Hepatocyte (in vitro differentiated cells): ENCODE results near the gene FGF21. TPM values are rescaled to one million over a fixed set of nuclear protein-coding genes. Genes with fewer than 3 reads are reported as not detected.

Experiments used
- DNase-seq: peaks from one replicate; pipeline ENCODE4 v3.0.0-alpha.2; 2016; ENCODE audit warnings: low spot score
- H2AFZ ChIP-seq: fragments of 200-600 bp; sonication (generic); 2 replicates; pipeline ENCODE4 v1.6.0; 2016; ENCODE audit warnings: antibody characterized with exemption, mild to moderate bottlenecking
- H3K27ac ChIP-seq: fragments of 200-600 bp; sonication (generic); 2 replicates; pipeline ENCODE4 v1.5.1; 2016; ENCODE audit warnings: mild to moderate bottlenecking
- H3K27me3 ChIP-seq: fragments of 200-600 bp; sonication (generic); 2 replicates; pipeline ENCODE4 v1.6.1; 2016
- H3K36me3 ChIP-seq: fragments of 200-600 bp; sonication (generic); replicated peaks from 2 replicates; pipeline ENCODE4 v1.5.1; 2016; ENCODE audit warnings: low read depth; ENCODE audit not compliant: insufficient read depth
- H3K4me1 ChIP-seq: fragments of 200-600 bp; sonication (generic); 2 replicates; pipeline ENCODE4 v1.5.1; 2016; ENCODE audit warnings: mild to moderate bottlenecking, moderate library complexity; ENCODE audit not compliant: insufficient read depth
- H3K4me2 ChIP-seq: fragments of 200-600 bp; sonication (generic); 2 replicates; pipeline ENCODE4 v1.6.0; 2016
- H3K4me3 ChIP-seq: fragments of 200-600 bp; sonication (generic); 2 replicates; pipeline ENCODE4 v1.5.1; 2016; ENCODE audit warnings: mild to moderate bottlenecking
- H3K79me2 ChIP-seq: fragments of 200-600 bp; sonication (generic); 2 replicates; pipeline ENCODE4 v1.6.0; 2017; ENCODE audit warnings: mild to moderate bottlenecking
- H3K9me2 ChIP-seq: fragments of 200-600 bp; sonication (generic); replicated peaks from 2 replicates; pipeline ENCODE4 v1.6.0; 2017; ENCODE audit warnings: mild to moderate bottlenecking; ENCODE audit not compliant: insufficient read depth
- H3K9me3 ChIP-seq: fragments of 200-600 bp; sonication (generic); 2 replicates; pipeline ENCODE4 v1.5.1; 2016; ENCODE audit warnings: low read depth, mild to moderate bottlenecking
- H4K20me1 ChIP-seq: fragments of 200-600 bp; sonication (generic); 2 replicates; pipeline ENCODE4 v1.6.0; 2016; ENCODE audit warnings: mild to moderate bottlenecking; ENCODE audit not compliant: insufficient read depth, poor library complexity, severe bottlenecking
- EZH2 ChIP-seq: fragments of 200-600 bp; sonication (generic); IDR thresholded peaks from 2 replicates; pipeline ENCODE4 v1.6.1; 2016; ENCODE audit warnings: antibody characterized with exemption, mild to moderate bottlenecking, borderline replicate concordance
- EZH2phosphoT487 ChIP-seq: fragments of 200-600 bp; sonication (generic); IDR thresholded peaks from one replicate; pipeline ENCODE4 v1.6.1; 2018; ENCODE audit warnings: antibody characterized with exemption, mild to moderate bottlenecking, low read depth, moderate library complexity; ENCODE audit not compliant: unreplicated experiment, severe bottlenecking
- WGBS: methylation state at CpG from one replicate; pipeline ENCODE4 v1.1.6; 2016; ENCODE audit warnings: low lambda C conversion rate; ENCODE audit errors: missing lambda C conversion rate; 5-methylcytosine and 5-hydroxymethylcytosine counted together
- polyA plus RNA-seq: library from polyadenylated mRNA; unstranded; fragments of >200 nt; fragmentation: Nextera tagmentation; extraction: Ambion mirVana; gene quantifications from 2 replicates; pipeline ENCODE4 v1.2.1, GENCODE V29; 2016
- total RNA-seq: library from RNA; depleted of rRNA; stranded (reverse); fragments of >200 nt; gene quantifications from 2 replicates; pipeline ENCODE4 v1.2.3, GENCODE V29; 2014
- TF ChIP-seq, protein P1 (sequence below): fragments of 200-600 bp; sonication (generic); IDR thresholded peaks from 2 replicates; pipeline ENCODE4 v1.5.1; 2016; ENCODE audit warnings: antibody characterized with exemption, mild to moderate bottlenecking; ENCODE audit not compliant: poor library complexity

Gene FGF21
- total and polyA plus RNA-seq, 2 experiments from 2014 or later: not detected

DNA sequence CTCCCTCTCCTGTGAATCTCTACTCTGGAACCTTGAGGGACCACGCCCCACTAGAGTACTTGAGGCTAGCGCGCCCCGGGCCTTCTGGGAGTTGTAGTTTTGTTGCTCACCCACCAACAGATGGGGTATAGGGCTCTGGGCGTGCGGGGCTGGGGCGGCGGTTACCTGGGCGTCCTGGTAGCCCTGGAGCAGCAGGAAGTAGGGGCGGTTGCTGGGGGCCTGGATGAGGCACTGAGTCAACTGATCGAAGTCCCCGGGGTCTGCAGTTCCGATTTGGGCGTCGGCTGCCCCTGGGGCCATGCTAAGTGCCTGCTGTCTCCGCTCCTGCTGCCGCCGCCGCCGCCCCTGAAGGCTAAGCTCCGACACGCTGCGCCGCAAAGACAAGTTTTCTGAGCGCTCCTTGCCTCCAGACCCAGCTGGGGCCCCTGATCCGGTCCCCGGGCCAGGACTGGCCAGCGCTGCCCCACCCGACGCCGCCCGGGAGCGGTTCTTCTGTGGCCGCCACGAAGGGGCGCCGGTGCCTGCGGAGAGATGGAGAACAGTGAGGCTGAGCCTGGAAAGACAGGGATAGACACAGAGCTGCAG is 20.2 kb upstream of the FGF21 start:
- H3K4me1 ChIP-seq: peaks cover 9% of the 10 kb centered on the region
- H3K79me2 ChIP-seq: no peaks in the 10 kb centered on the region
- no peak for TF ChIP-seq EZH2phosphoT487
- TF ChIP-seq, protein P1, sequence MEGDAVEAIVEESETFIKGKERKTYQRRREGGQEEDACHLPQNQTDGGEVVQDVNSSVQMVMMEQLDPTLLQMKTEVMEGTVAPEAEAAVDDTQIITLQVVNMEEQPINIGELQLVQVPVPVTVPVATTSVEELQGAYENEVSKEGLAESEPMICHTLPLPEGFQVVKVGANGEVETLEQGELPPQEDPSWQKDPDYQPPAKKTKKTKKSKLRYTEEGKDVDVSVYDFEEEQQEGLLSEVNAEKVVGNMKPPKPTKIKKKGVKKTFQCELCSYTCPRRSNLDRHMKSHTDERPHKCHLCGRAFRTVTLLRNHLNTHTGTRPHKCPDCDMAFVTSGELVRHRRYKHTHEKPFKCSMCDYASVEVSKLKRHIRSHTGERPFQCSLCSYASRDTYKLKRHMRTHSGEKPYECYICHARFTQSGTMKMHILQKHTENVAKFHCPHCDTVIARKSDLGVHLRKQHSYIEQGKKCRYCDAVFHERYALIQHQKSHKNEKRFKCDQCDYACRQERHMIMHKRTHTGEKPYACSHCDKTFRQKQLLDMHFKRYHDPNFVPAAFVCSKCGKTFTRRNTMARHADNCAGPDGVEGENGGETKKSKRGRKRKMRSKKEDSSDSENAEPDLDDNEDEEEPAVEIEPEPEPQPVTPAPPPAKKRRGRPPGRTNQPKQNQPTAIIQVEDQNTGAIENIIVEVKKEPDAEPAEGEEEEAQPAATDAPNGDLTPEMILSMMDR: peak; percentile 22
- peak overlapping the region; percentile 68 for H3K27ac ChIP-seq
- no peaks in the 10 kb centered on the region for H3K9me2 ChIP-seq
- H3K4me3 ChIP-seq: peak overlapping the region; percentile 18
- H4K20me1 ChIP-seq: no peaks in the 10 kb centered on the region
- peaks cover 7% of the 10 kb centered on the region for H3K27me3 ChIP-seq
- H3K9me3 ChIP-seq: no peaks in the 10 kb centered on the region
- peak overlapping the region; percentile 80 for H2AFZ ChIP-seq
- WGBS: 3% methylated on average over 34 of the region's 38 CpGs
- H3K4me2 ChIP-seq: peak overlapping the region; percentile 92
- DNase-seq: peak; percentile 88
- H3K36me3 ChIP-seq: no peaks in the 10 kb centered on the region

DNA sequence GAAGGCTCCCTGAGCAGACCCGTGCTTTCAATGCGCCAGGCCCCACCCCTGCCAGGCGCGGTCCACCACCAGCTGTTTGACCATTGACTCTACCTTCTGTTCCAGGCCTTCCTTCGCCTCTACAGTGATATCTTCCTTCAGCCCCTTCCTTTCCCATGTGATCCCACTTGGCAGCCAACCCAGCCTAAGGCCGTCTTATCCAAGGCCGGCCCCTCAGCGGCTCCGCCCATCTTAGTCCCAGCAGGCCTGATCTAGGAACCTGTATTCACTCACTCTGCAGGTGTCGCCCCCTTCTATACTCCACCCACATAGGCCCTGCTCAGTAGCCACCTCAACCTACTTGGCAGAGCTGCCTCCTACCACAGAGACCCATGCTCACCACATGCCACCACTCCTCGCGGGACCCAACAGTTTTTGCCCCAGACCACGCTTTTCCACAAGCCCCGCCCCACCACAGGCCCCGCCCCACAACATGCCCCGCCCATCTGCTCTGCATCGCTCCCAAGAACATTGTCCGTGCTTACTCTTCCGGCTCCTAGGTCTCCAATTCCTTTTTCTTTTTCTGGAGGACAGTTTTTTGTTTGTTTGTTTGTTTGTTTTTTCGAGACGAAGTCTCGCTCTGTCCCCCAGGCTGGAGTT is 17.8 kb upstream of the FGF21 start:
- Histone ChIP-seq H3K27ac (no peak overlapping the region), H4K20me1 (no peaks in the 10 kb centered on the region), H2AFZ (no peak overlapping the region), H3K4me3 (no peak overlapping the region), H3K4me2 (no peak overlapping the region), H3K36me3 (no peaks in the 10 kb centered on the region), H3K9me2 (no peaks in the 10 kb centered on the region), H3K9me3 (no peaks in the 10 kb centered on the region), H3K79me2 (no peaks in the 10 kb centered on the region), H3K4me1 (peaks cover 9% of the 10 kb centered on the region), H3K27me3 (peaks cover 10% of the 10 kb centered on the region)
- TF ChIP-seq EZH2phosphoT487 (no peak), EZH2 (no peak)
- TF ChIP-seq, protein P1: no peak
- no peak for DNase-seq
- 73% methylated on average over 22 of the region's 22 CpGs for WGBS

- Histone ChIP-seq H3K4me1 (peaks cover 9% of the 10 kb centered on the region), H4K20me1 (no peaks in the 10 kb centered on the region), H3K9me2 (no peaks in the 10 kb centered on the region), H2AFZ (peak overlapping the region; percentile 86), H3K4me2 (peak overlapping the region; percentile 99), H3K79me2 (no peaks in the 10 kb centered on the region), H3K27ac (peak overlapping the region; percentile 70), H3K4me3 (peak overlapping the region; percentile 79), H3K9me3 (no peaks in the 10 kb centered on the region), H3K36me3 (no peaks in the 10 kb centered on the region), H3K27me3 (peaks cover 10% of the 10 kb centered on the region)
- TF ChIP-seq, protein P1: peak; percentile 31
- TF ChIP-seq EZH2 (no peak), EZH2phosphoT487 (no peak)
- peak; percentile 98 for DNase-seq
- 3% methylated on average over 69 of the region's 96 CpGs for WGBS
Measured at GRCh38 chr19:48738557-48739403, 16.5 kb upstream of the FGF21 start.
